ENCODE data around the gene DHRS11.
"Not testable (repeated sequence)": the region's sequence is repeated elsewhere in the genome, so short reads cannot be mapped to it uniquely, and the experiment has no call there.

Gene DHRS11

GRCh38 chr17:36600465-36600864, 8.8 kb downstream of the DHRS11 start:
- peak overlapping the region; percentile 95 for H3K4me3 ChIP-seq (ENCODE audit: low read length)
- DNase-seq (ENCODE audit: low read depth): no peak
- TF ChIP-seq CTCF (conservative IDR thresholded peaks at IDR 0.05; ENCODE audit: low read length): no peak

- H3K4me3 ChIP-seq (ENCODE audit: low read length): peak overlapping the region; percentile 95
- TF ChIP-seq CTCF (conservative IDR thresholded peaks at IDR 0.05; ENCODE audit: low read length): no peak
- DNase-seq (ENCODE audit: low read depth): no peak
These were observed 9.2 kb downstream of the DHRS11 start for GRCh38 chr17:36600936-36601302.

GRCh38 chr17:36601303-36602029, 9.8 kb downstream of the DHRS11 start, which contains the start of gene MRM1:
Gene MRM1, plus strand, starts transcription at chr17:36601583. Its CDS starts 228 bp downstream, at chr17:36601811.
- 0 out of 2 replicates have a peak, but pooled peaks have one; percentile 7 for TF ChIP-seq CTCF (conservative IDR thresholded peaks at IDR 0.05; ENCODE audit: low read length)
- DNase-seq (ENCODE audit: low read depth): peak; percentile 87
- H3K4me3 ChIP-seq (ENCODE audit: low read length): peak within 1 kb of the TSS; percentile 95

- DNase-seq (ENCODE audit: low read depth): no peak
- peak overlapping the region; percentile 95 for H3K4me3 ChIP-seq (ENCODE audit: low read length)
- no peak for TF ChIP-seq CTCF (conservative IDR thresholded peaks at IDR 0.05; ENCODE audit: low read length)
These were observed 10.5 kb downstream of the DHRS11 start for GRCh38 chr17:36602030-36602748.

- DNase-seq (ENCODE audit: low read depth): peak; percentile 61
- peak overlapping the region; percentile 95 for H3K4me3 ChIP-seq (ENCODE audit: low read length)
- TF ChIP-seq CTCF (conservative IDR thresholded peaks at IDR 0.05; ENCODE audit: low read length): peak; percentile 88
These were observed 11.3 kb downstream of the DHRS11 start for GRCh38 chr17:36602924-36603384.

- DNase-seq (ENCODE audit: low read depth); H3K4me3 ChIP-seq (ENCODE audit: low read length): not testable (repeated sequence)
These were observed 13.3 kb downstream of the DHRS11 start for GRCh38 chr17:36605028-36605427.

- no peak overlapping the region for H3K4me3 ChIP-seq (ENCODE audit: low read length)
- no peak for TF ChIP-seq CTCF (conservative IDR thresholded peaks at IDR 0.05; ENCODE audit: low read length)
- DNase-seq (ENCODE audit: low read depth): no peak
These were observed 16.6 kb downstream of the DHRS11 start for GRCh38 chr17:36608280-36608679.
